ENCODE results near the gene TYW1. TPM values are rescaled to one million over a fixed set of nuclear protein-coding genes. Genes with fewer than 3 reads are reported as not detected.
"Not testable (repeated sequence)": the region's sequence is repeated elsewhere in the genome, so short reads cannot be mapped to it uniquely, and the experiment has no call there.

TYW1 gene
- total and polyA plus RNA-seq, 5 experiments from 2014 or later: 21.4 to 27.5 (median 24.7) TPM

DNA sequence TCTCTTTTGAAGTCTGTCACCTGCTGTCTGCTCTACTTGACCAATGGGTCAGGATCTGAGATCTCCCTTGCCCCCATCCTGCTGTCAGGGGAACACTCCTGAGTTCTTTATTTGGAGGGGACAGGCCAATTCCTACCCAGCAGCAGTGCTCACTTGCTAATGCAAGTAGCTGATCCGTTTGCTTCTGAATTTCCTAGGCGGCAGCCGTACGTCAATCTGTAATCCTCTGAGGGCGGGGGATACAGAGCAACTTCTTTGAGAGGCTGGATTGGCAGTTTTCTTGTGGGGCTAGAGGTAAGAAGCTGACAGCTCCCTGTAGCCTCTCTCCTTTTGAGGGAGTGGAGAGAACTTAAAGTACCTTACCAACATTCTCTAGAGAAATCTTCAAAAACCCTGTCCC lies 36.6 kb downstream of the TYW1 start:
- peaks cover 14 to 65% (median 39%) of the 10 kb centered on the region in 3 donors for H3K36me3 Mint-ChIP-seq
- no peak for ATAC-seq
- no peak for DNase-seq
- peak overlapping the region in 5 of 10 donors; percentile 22 to 84 (median 56) for H3K27ac Mint-ChIP-seq
- POLR2A ChIA-PET: no interaction called here
- H3K27me3 Mint-ChIP-seq: no peaks in the 10 kb centered on the region
- no peak overlapping the region for H3K4me3 Mint-ChIP-seq
- peaks cover 0 to 6% (median 2%) of the 10 kb centered on the region in 9 donors for H3K9me3 Mint-ChIP-seq
- peaks cover 0 to 3% (median 0%) of the 10 kb centered on the region in 4 donors for H3K4me1 Mint-ChIP-seq

DNA sequence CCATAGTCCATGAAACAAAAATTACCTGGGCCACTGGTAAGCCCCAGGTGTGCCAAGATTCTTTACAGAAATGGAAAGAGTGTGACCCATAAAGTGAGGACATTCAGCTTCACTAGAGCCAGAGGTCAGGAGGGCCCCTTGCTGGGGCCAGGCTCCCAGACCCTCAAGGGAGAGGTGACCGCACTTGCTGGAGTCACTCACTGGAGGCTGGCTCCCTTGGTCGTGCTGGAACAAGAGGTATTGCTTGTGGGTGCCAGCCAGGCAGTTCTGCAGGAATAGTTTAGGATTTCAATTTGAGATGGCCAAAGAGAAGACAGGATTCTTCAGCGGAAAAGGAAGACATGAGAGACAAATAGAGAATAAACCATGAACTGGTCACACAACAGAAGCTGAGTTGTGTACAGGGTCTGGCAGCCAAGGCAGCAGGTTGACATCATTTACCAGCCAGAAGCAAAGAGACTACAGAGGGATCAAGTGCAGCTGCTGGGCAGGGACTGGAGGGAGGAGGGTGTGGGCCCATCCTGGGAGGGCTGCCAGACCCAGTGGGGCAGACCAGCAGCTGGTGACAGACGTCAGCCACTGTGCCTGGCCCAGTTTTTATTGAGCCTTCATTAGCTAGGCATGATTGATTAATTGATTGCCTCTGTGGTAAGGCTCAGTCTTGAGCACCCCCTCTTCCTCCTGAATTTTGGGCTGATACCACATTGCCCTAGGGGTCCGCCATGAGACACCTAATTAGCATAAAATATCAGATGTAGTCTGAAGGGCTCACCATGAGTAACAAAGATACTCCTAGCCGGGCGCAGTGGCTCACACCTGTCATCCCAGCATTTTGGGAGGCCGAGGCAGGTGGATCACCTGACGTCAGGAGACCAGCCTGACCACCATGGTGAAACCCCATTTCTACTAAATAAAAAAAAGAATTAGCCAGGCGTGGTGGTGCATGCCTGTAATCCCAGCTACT lies 40.1 kb downstream of the TYW1 start:
- H3K4me1 Mint-ChIP-seq, DNase-seq, H3K9me3 Mint-ChIP-seq, H3K4me3 Mint-ChIP-seq, ATAC-seq, H3K27me3 Mint-ChIP-seq, POLR2A ChIA-PET: not testable (repeated sequence)
- Mint-ChIP-seq H3K27ac (peak overlapping the region in 1 of 10 donors; percentile 57), H3K36me3 (peaks cover 6 to 48% (median 24%) of the 10 kb centered on the region in 3 donors)

DNA sequence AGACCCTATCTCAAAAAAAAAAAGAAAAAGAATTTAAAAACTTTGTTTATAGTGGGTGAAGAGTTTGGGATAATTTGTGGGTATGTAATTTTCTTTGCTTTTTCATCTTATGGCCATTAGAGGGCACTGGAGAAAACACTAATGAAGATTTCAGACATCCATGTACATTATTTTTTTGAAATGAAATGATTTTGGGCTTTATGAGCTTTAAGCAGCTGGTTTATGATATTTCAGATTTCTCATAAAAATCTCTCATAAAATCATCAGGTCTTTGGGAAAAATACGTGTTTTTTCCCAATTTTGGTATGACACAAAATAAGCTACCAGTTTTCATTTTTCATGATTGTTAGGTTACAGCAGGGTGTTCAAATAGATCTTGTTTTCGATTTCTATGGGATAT lies 44.2 kb downstream of the TYW1 start:
- DNase-seq: peak in 2 of 10 donors; percentile 4 to 5
- H3K36me3 Mint-ChIP-seq: peaks cover 0 to 39% (median 0%) of the 10 kb centered on the region in 3 donors
- peak overlapping the region in 1 of 10 donors; percentile 7 for H3K27ac Mint-ChIP-seq
- ATAC-seq, H3K9me3 Mint-ChIP-seq, H3K27me3 Mint-ChIP-seq, H3K4me3 Mint-ChIP-seq: not testable (repeated sequence)
- H3K4me1 Mint-ChIP-seq: peaks cover 4 to 13% (median 12%) of the 10 kb centered on the region in 4 donors
- POLR2A ChIA-PET: interaction anchor here (0.6 kb wide), 1 partner anchor 120 kb away, joined by 3 read pairs; the partner anchor contains the start of gene TMEM248

DNA sequence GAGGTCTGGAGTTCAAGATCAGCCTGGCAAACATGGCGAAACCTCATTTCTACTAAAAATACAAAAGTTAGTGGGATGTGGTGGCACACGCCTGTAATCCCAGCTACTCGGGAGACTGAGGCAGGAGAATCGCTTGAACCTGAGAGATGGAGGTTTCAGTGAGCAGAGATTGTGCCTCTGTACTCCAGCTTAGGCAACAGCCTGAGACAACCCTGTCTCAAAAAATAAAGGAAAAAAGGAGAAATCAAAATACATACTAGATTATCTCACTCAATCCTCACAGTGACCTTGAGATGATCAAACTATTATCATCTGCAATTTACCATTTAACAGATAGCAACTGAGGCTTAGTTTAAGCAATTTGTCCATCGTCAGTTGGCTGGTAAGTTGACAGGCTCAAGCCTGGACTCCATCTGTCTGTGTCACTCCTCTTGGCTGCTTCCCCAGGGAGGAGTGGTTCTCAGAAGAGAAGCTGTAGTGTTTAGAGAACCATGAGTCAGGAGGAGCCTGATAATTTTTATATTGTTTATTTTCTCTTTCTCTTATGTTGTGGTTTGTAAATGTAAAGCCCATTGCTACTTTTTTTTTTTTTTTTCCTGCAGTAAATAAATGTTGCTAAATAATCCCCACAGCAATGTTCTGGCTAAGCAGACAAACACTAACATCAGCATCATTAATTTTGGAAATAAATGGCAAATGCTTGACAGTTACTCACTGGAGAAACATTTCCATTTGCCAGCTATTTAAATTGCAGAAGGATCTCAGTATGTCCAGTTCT lies 46.3 kb downstream of the TYW1 start:
- H3K4me3 Mint-ChIP-seq, DNase-seq, H3K9me3 Mint-ChIP-seq, H3K27me3 Mint-ChIP-seq, POLR2A ChIA-PET, ATAC-seq: not testable (repeated sequence)
- Mint-ChIP-seq H3K27ac (peak overlapping the region in 1 of 10 donors; percentile 12), H3K36me3 (peaks cover 0 to 42% (median 0%) of the 10 kb centered on the region in 3 donors), H3K4me1 (peaks cover 4 to 21% (median 17%) of the 10 kb centered on the region in 4 donors)

DNA sequence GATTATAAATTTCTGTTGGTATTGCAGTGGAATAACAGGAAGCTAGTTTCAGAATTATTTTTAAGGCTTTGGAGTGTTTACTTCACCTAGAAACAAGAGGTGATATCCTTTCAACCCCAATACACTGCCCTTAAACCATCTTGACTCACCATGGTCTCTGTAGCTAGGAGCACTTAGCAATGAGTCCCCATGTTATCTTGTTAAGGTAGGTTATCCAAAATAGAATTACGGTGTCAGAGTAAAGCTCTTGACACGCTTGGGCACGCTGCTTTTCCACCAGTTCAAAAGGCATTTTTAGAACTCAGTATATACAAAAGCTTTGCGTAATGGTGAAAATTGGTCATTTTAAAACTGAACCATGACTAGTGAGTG lies 46.9 kb downstream of the TYW1 start:
- H3K27me3 Mint-ChIP-seq, ATAC-seq, H3K27ac Mint-ChIP-seq, POLR2A ChIA-PET, H3K4me3 Mint-ChIP-seq, H3K9me3 Mint-ChIP-seq, DNase-seq: not testable (repeated sequence)
- Mint-ChIP-seq H3K36me3 (peaks cover 0 to 45% (median 0%) of the 10 kb centered on the region in 3 donors), H3K4me1 (peaks cover 4 to 21% (median 18%) of the 10 kb centered on the region in 4 donors)

DNA sequence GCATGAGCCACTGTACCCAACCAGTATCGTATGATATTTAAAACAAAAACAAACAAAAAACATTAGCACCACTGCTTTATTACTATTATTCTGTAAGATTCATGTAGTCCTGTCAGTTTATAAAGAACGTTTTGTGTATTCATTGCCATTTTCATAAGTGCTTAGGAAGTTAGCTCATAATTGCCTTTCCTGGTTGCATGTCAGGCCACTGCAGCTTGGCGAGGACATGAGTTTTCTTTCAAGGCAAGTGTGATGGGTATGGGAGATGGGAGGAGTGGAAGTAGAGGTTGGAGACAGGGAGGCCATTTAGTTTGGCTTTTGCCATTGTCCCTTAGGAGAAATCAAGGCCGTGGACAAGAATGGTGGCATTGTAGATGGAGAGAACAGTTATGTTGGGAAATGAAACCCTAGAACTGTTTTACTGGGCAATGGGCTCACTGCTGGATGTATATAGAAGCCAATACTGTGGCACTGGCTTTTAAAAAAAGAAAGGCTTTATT lies 48.9 kb downstream of the TYW1 start:
- Mint-ChIP-seq H3K27ac (peak overlapping the region in 2 of 10 donors; percentile 65 to 82), H3K36me3 (peaks cover 0 to 59% (median 0%) of the 10 kb centered on the region in 3 donors), H3K4me1 (peaks cover 7 to 30% (median 19%) of the 10 kb centered on the region in 4 donors), H3K4me3 (no peak overlapping the region), H3K9me3 (no peaks in the 10 kb centered on the region), H3K27me3 (no peaks in the 10 kb centered on the region)
- POLR2A ChIA-PET: no interaction called here
- no peak for DNase-seq
- ATAC-seq: no peak

DNA sequence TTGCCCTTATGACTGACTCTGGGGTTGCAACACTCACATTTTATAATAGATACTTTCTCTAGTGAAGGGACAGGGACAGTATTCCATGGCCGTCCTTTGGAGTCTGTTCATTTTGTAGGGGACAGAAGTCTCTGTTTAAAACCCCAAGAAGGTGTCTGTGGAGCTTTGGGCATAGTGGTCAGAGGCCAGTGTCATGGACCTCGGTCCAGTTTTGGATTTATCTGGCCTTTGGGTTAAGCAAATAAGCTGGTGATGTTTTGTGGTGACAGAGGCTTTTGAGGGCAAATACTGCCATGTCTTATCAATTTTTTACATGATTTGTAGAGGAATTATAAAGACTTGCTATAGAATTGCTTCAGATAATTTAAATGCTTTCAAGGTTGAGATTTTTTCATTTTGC lies 50.2 kb downstream of the TYW1 start:
- Mint-ChIP-seq H3K27ac (peak overlapping the region in 1 of 10 donors; percentile 61), H3K4me1 (peaks cover 7 to 30% (median 14%) of the 10 kb centered on the region in 4 donors), H3K36me3 (peaks cover 10 to 72% (median 11%) of the 10 kb centered on the region in 3 donors)
- H3K4me3 Mint-ChIP-seq, H3K9me3 Mint-ChIP-seq, H3K27me3 Mint-ChIP-seq, ATAC-seq, DNase-seq, POLR2A ChIA-PET: not testable (repeated sequence)

DNA sequence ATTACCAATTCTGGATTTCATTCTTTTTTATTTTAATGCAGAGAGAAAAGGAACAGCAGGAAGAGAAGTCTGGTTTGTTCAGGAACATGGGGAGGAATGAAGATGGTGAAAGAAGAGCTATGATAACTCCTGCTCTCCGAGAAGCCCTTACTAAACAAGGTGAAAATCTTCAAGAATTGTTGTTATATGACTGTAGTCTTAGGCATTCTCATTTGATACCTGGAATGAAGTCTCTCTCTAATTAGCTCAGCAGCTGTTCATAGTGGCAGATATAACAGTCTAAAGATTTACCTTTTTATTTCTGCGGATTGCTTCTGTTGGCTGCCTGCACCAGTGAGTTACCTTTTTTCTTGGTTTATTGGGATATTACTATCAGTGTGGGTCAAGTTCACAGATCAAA lies 53.3 kb downstream of the TYW1 start:
- peaks cover 2 to 14% (median 10%) of the 10 kb centered on the region in 9 donors for H3K9me3 Mint-ChIP-seq
- H3K4me3 Mint-ChIP-seq, ATAC-seq, H3K27me3 Mint-ChIP-seq, DNase-seq, POLR2A ChIA-PET: not testable (repeated sequence)
- H3K27ac Mint-ChIP-seq: peak overlapping the region in 3 of 10 donors; percentile 19 to 52 (median 34)
- H3K36me3 Mint-ChIP-seq: peaks cover 17 to 82% (median 29%) of the 10 kb centered on the region in 3 donors
- H3K4me1 Mint-ChIP-seq: peaks cover 10 to 25% (median 12%) of the 10 kb centered on the region in 4 donors

DNA sequence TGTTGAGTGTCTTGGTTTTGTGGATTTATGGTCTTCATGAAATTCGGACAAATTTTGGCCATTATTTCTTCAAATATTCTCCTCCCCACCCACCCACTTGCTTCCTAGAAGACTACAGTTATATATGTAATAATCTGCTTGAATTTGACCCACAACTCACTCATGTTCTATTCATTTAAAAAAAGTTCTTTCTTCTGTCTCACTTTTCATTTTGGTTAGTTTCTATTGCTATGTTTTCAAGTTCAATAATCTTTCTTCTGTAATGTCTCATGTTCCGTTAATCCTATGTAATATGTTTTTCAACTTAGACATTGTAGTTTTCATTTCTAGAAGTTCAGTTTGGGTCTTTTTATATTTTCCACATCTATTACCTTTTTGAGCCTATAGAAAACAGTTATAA lies 55.5 kb downstream of the TYW1 start:
- POLR2A ChIA-PET, DNase-seq, ATAC-seq, H3K4me3 Mint-ChIP-seq, H3K27me3 Mint-ChIP-seq, H3K4me1 Mint-ChIP-seq: not testable (repeated sequence)
- peaks cover 17 to 84% (median 35%) of the 10 kb centered on the region in 3 donors for H3K36me3 Mint-ChIP-seq
- H3K9me3 Mint-ChIP-seq: peaks cover 2 to 14% (median 10%) of the 10 kb centered on the region in 9 donors
- H3K27ac Mint-ChIP-seq: peak overlapping the region in 1 of 10 donors; percentile 20

DNA sequence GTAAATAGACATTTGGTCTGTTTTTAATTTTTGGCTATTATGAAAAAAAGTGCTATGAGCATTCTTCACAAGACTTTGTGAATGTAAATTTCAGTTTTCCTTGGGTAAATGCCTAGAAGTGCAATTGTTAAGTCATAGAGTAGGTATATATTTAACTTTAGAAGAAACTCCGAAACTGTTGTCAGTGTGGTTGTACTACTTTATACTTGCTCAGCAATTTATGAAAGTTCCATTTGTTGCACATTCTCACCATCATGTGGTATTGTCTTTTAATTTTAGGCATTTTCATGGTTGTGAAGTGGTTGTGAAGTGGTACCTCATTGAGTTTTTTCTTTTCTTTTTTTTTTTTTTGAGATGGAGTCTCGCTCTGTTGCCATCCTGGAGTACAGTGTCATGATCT lies 60.0 kb downstream of the TYW1 start:
- peaks cover 2 to 10% (median 7%) of the 10 kb centered on the region in 9 donors for H3K9me3 Mint-ChIP-seq
- POLR2A ChIA-PET: no interaction called here
- no peak overlapping the region for H3K27ac Mint-ChIP-seq
- ATAC-seq (no peak), DNase-seq (no peak)
- no peaks in the 10 kb centered on the region for H3K27me3 Mint-ChIP-seq
- H3K36me3 Mint-ChIP-seq: peaks cover 12 to 92% (median 44%) of the 10 kb centered on the region in 3 donors
- no peak overlapping the region for H3K4me3 Mint-ChIP-seq
- H3K4me1 Mint-ChIP-seq: peaks cover 2 to 6% (median 3%) of the 10 kb centered on the region in 4 donors

DNA sequence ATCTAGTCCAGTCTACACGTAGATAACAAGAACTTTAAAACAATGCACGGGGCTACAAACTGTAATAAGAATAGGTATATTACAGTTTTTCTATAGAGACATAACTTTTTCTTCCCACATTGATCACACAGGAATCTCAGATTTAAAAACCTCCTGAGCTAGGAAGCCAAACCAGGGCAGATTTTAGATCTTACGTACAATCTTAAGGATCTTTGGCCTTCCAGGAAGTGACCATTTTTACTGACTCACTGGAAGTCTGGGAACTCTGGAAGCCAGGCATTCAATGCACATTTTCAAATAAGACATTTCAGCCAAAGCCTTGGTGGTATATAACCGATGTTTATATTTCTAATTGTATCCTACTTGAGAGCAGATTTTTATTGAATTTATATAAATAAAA lies 64.7 kb downstream of the TYW1 start:
- H3K9me3 Mint-ChIP-seq, H3K27ac Mint-ChIP-seq, H3K4me1 Mint-ChIP-seq, DNase-seq, ATAC-seq, POLR2A ChIA-PET, H3K27me3 Mint-ChIP-seq, H3K4me3 Mint-ChIP-seq: not testable (repeated sequence)
- H3K36me3 Mint-ChIP-seq: peaks cover 18 to 89% (median 45%) of the 10 kb centered on the region in 3 donors

DNA sequence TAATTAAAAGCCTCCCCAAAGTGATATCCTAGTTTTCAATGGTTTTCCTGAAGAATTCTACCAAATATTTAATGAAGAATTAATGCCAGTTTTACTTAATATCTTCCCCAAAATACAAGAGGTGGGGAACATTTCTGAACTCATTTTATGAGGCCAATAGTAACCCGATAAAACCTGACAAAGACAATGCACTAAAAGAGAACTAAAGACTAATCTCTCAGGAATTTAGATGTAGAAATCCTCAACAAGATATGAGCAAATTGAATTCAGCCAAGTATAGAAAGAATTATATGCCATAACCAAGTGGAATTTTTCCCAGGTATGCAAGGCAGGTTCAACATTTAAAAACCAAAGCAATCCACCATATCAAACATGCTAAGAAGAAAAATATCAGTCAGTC lies 66.2 kb downstream of the TYW1 start:
- not testable (repeated sequence) for H3K4me1 Mint-ChIP-seq
- H3K36me3 Mint-ChIP-seq: peaks cover 18 to 85% (median 50%) of the 10 kb centered on the region in 3 donors

More for the DNA sequence above, 66.2 kb downstream of the TYW1 start:
- H3K9me3 Mint-ChIP-seq, ATAC-seq, H3K27me3 Mint-ChIP-seq, DNase-seq, POLR2A ChIA-PET, H3K4me3 Mint-ChIP-seq: not testable (repeated sequence)
- H3K27ac Mint-ChIP-seq: peak overlapping the region in 1 of 10 donors; percentile 71

All from naive thymus-derived CD8-positive, alpha-beta T cell (primary cell).